HCT116 (cell line): ENCODE measurements around the gene ECE1. TPM values are rescaled to one million over a fixed set of nuclear protein-coding genes. Genes with fewer than 3 reads are reported as not detected.

Source experiments
- ATAC-seq: fragments of 200-7000 bp; cut with Tn5 transposase; 2 replicates; pipeline ENCODE4 v1.9.1; 2020; ENCODE audit warnings: mild to moderate bottlenecking, moderate library complexity
- BruUV-seq: library from RNA; stranded (reverse); fragments of 400-500 nt; replicated peaks from 2 replicates; lab custom pipeline; 2021; lab: Mats Ljungman, UMichigan
- CTCF ChIA-PET: fragments of 300-600 bp; sonication (Branson Sonifier 250); formaldehyde crosslinking; loops from one replicate; lab custom pipeline; 2021; ENCODE audit warnings: antibody characterized with exemption; lab: Charles Lee
- POLR2A ChIA-PET: fragments of 300-600, 350-600 bp; sonication (Branson Sonifier 250); formaldehyde crosslinking; loops from one replicate; lab custom pipeline; 2021; ENCODE audit warnings: antibody characterized with exemption; lab: Charles Lee
- RAD21 ChIA-PET, 2 experiments: fragments of 300-600 bp; sonication (Branson Sonifier 250); formaldehyde crosslinking; loops; one replicate each; lab custom pipeline; 2023; ENCODE audit warnings: low total read pairs in 2 of 2; ENCODE audit not compliant: uncharacterized antibody in 2 of 2, unreplicated experiment in 2 of 2, low non-redundant PET in 1 of 2; lab: Charles Lee
- DNase-seq: peaks from one replicate; pipeline ENCODE4 v3.0.0-alpha.2; 2010; ENCODE audit warnings: low read depth, low spot score
- H2AFZ ChIP-seq: fragments of 200-600 bp; shearing (Covaris generic), sonication (generic); 2 replicates; pipeline ENCODE4 v1.6.1; 2017; ENCODE audit warnings: low read depth, mixed run types, mixed read lengths, antibody characterized with exemption, low read length; ENCODE audit not compliant: poor library complexity, severe bottlenecking
- H3K27ac ChIP-seq: 2 replicates; pipeline ENCODE4 v1.5.1; 2012; ENCODE audit warnings: low read depth, low read length
- H3K27me3 ChIP-seq: fragments of 200-600 bp; sonication (generic); 2 replicates; pipeline ENCODE4 v1.6.1; 2016; ENCODE audit warnings: mixed run types, low read length, mixed read lengths; ENCODE audit not compliant: insufficient read depth
- H3K36me3 ChIP-seq, 2 experiments: fragments of 200-500 bp in 1 of 2; fragments of 200-600 bp in 1 of 2; sonication (Bioruptor generic) in 1 of 2; sonication (generic) in 1 of 2; 2 replicates each; pipeline versions ENCODE4 v1.5.1 to v1.6.1; 2014 to 2016; ENCODE audit warnings: low read length in 2 of 2, inconsistent platforms in 1 of 2, mixed read lengths in 1 of 2, mixed run types in 1 of 2; ENCODE audit not compliant: insufficient read depth in 2 of 2, control insufficient read depth in 1 of 2
- H3K4me1 ChIP-seq, 2 experiments: fragments of 200-600 bp in 1 of 2; sonication (generic) in 1 of 2; 2 replicates each; pipeline versions ENCODE4 v1.5.1 to v1.6.1; 2012 to 2017; ENCODE audit warnings: low read length in 2 of 2, inconsistent platforms in 1 of 2, mild to moderate bottlenecking in 1 of 2, mixed read lengths in 1 of 2, mixed run types in 1 of 2, moderate library complexity in 1 of 2; ENCODE audit not compliant: insufficient read depth in 2 of 2, control insufficient read depth in 1 of 2
- H3K4me2 ChIP-seq: fragments of 200-600 bp; sonication (generic); 2 replicates; pipeline ENCODE4 v1.6.1; 2017; ENCODE audit warnings: mixed run types, low read length, mixed read lengths
- H3K4me3 ChIP-seq, 2 experiments: fragments of 200-600 bp in 1 of 2; sonication (generic) in 1 of 2; replicated peaks in 1 of 2; 2 replicates each; pipeline ENCODE4 v1.5.1; 2011 to 2016; ENCODE audit warnings: low read length in 2 of 2, control low read depth in 1 of 2, low read depth in 1 of 2, mild to moderate bottlenecking in 1 of 2, mixed read lengths in 1 of 2, mixed run types in 1 of 2
- H3K79me2 ChIP-seq: fragments of 200-600 bp; sonication (generic); 2 replicates; pipeline ENCODE4 v1.6.1; 2017; ENCODE audit warnings: mild to moderate bottlenecking, mixed run types, low read length, moderate library complexity, mixed read lengths; ENCODE audit not compliant: insufficient read depth
- H3K9ac ChIP-seq: fragments of 200-600 bp; sonication (generic); 2 replicates; pipeline ENCODE4 v1.6.1; 2016; ENCODE audit warnings: low read length, mixed read lengths
- H3K9me2 ChIP-seq: fragments of 200-600 bp; sonication (generic), shearing (Covaris generic); 2 replicates; pipeline ENCODE4 v1.6.1; 2017; ENCODE audit warnings: mixed run types, mild to moderate bottlenecking, moderate library complexity; ENCODE audit not compliant: insufficient read depth
- H3K9me3 ChIP-seq, 2 experiments: fragments of 200-500 bp in 1 of 2; fragments of 200-600 bp in 1 of 2; sonication (Bioruptor generic) in 1 of 2; sonication (generic) in 1 of 2; 2 replicates each; pipeline ENCODE4 v1.6.1; 2014 to 2017; ENCODE audit warnings: low read length in 2 of 2, mixed read lengths in 2 of 2, inconsistent platforms in 1 of 2, low read depth in 1 of 2, mild to moderate bottlenecking in 1 of 2, mixed run types in 1 of 2, moderate library complexity in 1 of 2; ENCODE audit not compliant: control insufficient read depth in 1 of 2, insufficient read depth in 1 of 2
- H4K20me1 ChIP-seq: fragments of 200-600 bp; sonication (generic), shearing (Covaris generic); 2 replicates; pipeline ENCODE4 v1.6.1; 2017; ENCODE audit warnings: mixed run types, mild to moderate bottlenecking, moderate library complexity; ENCODE audit not compliant: insufficient read depth
- CBX3 ChIP-seq: IDR thresholded peaks from 2 replicates; pipeline ENCODE4 v1.6.1; 2012; ENCODE audit warnings: low read depth
- CEBPB ChIP-seq: IDR thresholded peaks from 2 replicates; pipeline ENCODE4 v1.6.1; 2012; ENCODE audit warnings: low read depth
- ELF1 ChIP-seq: IDR thresholded peaks from 2 replicates; pipeline ENCODE4 v1.6.1; 2012; ENCODE audit warnings: low read depth, borderline replicate concordance
- FOSL1 ChIP-seq: IDR thresholded peaks from 2 replicates; pipeline ENCODE4 v1.6.1; 2012; ENCODE audit warnings: low read depth
- POLR2A ChIP-seq: IDR thresholded peaks from 2 replicates; pipeline ENCODE4 v1.7.0; 2011; ENCODE audit warnings: borderline replicate concordance; ENCODE audit not compliant: insufficient read depth, insufficient read length; ENCODE audit errors: extremely low read depth
- SIN3A ChIP-seq: IDR thresholded peaks from 2 replicates; pipeline ENCODE4 v1.6.1; 2012; ENCODE audit warnings: low read depth
- SP1 ChIP-seq: IDR thresholded peaks from 2 replicates; pipeline ENCODE4 v1.6.1; 2012; ENCODE audit warnings: low read depth
- SRF ChIP-seq: IDR thresholded peaks from 2 replicates; pipeline ENCODE4 v1.6.1; 2012; ENCODE audit warnings: low read depth
- ZFX ChIP-seq: fragments of 450-650 bp; IDR thresholded peaks from 2 replicates; pipeline ENCODE4 v1.6.1; 2017
- ZNF274 ChIP-seq: fragments of 200-500 bp; sonication (Bioruptor generic); IDR thresholded peaks from 2 replicates; pipeline ENCODE4 v1.6.1; 2014; ENCODE audit warnings: mild to moderate bottlenecking, low read depth, low read length, inconsistent platforms
- intact Hi-C: fragments of 100-400 bp; cut with micrococcal nuclease; formaldehyde crosslinking; loops from 2 replicates; pipeline ENCODE4 v1.10.0; 2022
- total RNA-seq: library from RNA; stranded (reverse); gene quantifications from one replicate; pipeline ENCODE4 v1.2.1, GENCODE V29; 2021; ENCODE audit not compliant: unreplicated experiment
- TF ChIP-seq, protein P1 (sequence below): IDR thresholded peaks from 2 replicates; pipeline ENCODE4 v1.6.1; 2012
- TF ChIP-seq, protein P2 (sequence below), 3 experiments: fragments of 200-600 bp in 1 of 3; sonication (generic) in 1 of 3; IDR thresholded peaks in 2 of 3; conservative IDR thresholded peaks in 1 of 3; 2 replicates each; pipeline ENCODE4 v1.5.1; 2012 to 2017; ENCODE audit warnings: low read depth in 2 of 3, low read length in 2 of 3, antibody characterized with exemption in 1 of 3, borderline replicate concordance in 1 of 3, control low read depth in 1 of 3, mild to moderate bottlenecking in 1 of 3, mixed read lengths in 1 of 3, mixed run types in 1 of 3, moderate library complexity in 1 of 3; ENCODE audit not compliant: insufficient read depth in 1 of 3
- TF ChIP-seq, protein P3 (sequence below): IDR thresholded peaks from 2 replicates; pipeline ENCODE4 v1.6.1; 2012; ENCODE audit warnings: low read depth
- TF ChIP-seq, protein P4 (sequence below): IDR thresholded peaks from 2 replicates; pipeline ENCODE4 v1.6.1; 2012

ECE1 gene
- total RNA-seq, 1 experiment from 2014 or later = 66.8 TPM

DNA sequence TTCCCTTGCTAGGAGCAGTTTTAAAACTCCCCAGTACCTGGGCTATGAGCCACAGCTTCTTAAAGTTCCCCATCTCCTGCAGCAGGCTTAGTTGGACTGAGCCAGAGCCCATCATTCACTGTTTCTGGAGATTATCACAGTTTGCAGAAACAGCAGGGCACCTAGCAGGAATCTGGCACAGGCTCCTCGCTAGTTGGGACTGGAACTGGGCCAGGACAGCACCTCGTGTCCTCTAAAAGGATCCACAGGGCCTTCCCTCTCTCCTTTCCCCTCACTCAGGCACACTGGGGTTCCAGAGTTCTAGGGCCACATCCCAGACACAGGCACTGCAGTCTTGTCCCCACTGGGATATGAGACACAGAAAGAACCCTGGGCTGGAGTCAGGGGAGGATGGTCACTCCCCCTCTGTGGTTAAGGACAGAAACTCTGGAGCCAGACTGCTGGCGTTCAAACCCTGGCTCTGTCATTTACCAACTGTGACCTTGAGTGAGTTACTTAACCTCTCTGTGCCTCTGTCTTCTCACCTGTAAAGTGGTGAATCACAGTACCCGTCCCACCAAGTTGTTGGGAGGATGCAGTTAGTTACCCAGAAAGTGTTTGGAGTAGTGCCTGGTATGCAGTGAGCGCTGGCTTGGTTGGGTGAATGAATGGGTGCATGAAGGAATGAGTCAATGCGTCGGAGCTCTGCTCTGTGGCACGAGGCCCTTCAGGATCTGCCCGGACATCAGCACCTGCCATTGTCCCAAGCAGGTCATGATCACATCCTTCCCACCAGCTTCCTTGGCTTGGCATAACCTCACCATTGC lies 18.8 kb upstream of the ECE1 start:
- no peak overlapping the region for H3K4me3 ChIP-seq
- peaks cover 24 to 48% of the 10 kb centered on the region in 2 experiments; a peak in 3 of 4 replicates for H3K4me1 ChIP-seq
- no peaks in the 10 kb centered on the region for H3K27me3 ChIP-seq
- RAD21 ChIA-PET = interaction anchor here in 1 of 2 experiments (0.8 kb wide), 1 partner anchor 14 kb away, joined by 3 read pairs; no protein-coding TSS in a partner anchor
- no peak for DNase-seq
- peak overlapping the region; percentile 2; the same call in 1 of the 2 replicates for H3K4me2 ChIP-seq
- intact Hi-C loops = no loop called here
- TF ChIP-seq ZFX = no peak
- TF ChIP-seq, all 23 proteins: peak for 0
- H3K9me3 ChIP-seq = no peaks in the 10 kb centered on the region
- ChIA-PET POLR2A (no interaction called here), CTCF (interaction anchor here (0.9 to 1.0 kb wide), 2 partner anchors 15 to 39 kb away, joined by 3 read pairs; no protein-coding TSS in a partner anchor)
- H4K20me1 ChIP-seq = no peaks in the 10 kb centered on the region
- H3K79me2 ChIP-seq = peaks cover 29% of the 10 kb centered on the region
- H3K36me3 ChIP-seq = no peaks in the 10 kb centered on the region
- 0 out of 2 replicates have a peak overlapping the region, but pooled peaks have one; percentile 31 for H3K27ac ChIP-seq
- no peak overlapping the region for H3K9ac ChIP-seq
- H3K9me2 ChIP-seq = no peaks in the 10 kb centered on the region
- ATAC-seq = no peak
- H2AFZ ChIP-seq = no peak overlapping the region
- BruUV-seq = no TSS peak

DNA sequence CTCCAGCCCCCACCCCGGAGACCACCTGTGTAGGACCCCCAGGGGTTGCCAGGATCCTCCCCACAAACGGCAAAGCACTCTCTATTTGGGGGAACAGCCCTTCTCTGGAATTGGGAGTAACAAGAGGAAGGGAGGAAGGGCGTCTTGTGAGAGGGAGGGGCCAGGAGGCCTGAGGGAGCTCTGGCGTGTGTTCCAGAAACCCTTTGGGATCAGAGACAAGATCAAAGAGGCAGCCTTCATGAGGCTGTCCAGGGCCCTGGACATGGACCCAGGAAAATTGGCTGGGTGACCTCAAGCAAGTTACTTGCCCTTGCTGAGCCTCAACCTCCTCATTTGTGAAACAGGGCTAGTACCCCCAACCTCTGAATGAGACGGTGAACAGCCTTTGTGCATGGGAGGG lies 18.1 kb upstream of the ECE1 start:
- Histone ChIP-seq H3K4me1 (peaks cover 27 to 50% of the 10 kb centered on the region in 2 experiments; a peak in 3 of 4 replicates), H3K79me2 (peaks cover 24% of the 10 kb centered on the region; the same call in 1 of the 2 replicates), H3K27me3 (no peaks in the 10 kb centered on the region), H3K4me3 (no peak overlapping the region), H3K9ac (no peak overlapping the region), H3K9me3 (no peaks in the 10 kb centered on the region), H3K27ac (no peak overlapping the region), H3K36me3 (no peaks in the 10 kb centered on the region), H3K4me2 (no peak overlapping the region), H2AFZ (no peak overlapping the region), H4K20me1 (no peaks in the 10 kb centered on the region), H3K9me2 (no peaks in the 10 kb centered on the region)
- ATAC-seq (no peak), DNase-seq (no peak)
- POLR2A ChIA-PET = no interaction called here
- BruUV-seq = no TSS peak
- intact Hi-C loops = no loop called here
- RAD21 ChIA-PET = no interaction called here
- CTCF ChIA-PET = interaction anchor here (1.0 kb wide), 1 partner anchor 52 kb away, joined by 3 read pairs; no protein-coding TSS in a partner anchor
- TF ChIP-seq, protein P1, sequence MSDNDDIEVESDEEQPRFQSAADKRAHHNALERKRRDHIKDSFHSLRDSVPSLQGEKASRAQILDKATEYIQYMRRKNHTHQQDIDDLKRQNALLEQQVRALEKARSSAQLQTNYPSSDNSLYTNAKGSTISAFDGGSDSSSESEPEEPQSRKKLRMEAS = no peak
- TF ChIP-seq, protein P2, sequence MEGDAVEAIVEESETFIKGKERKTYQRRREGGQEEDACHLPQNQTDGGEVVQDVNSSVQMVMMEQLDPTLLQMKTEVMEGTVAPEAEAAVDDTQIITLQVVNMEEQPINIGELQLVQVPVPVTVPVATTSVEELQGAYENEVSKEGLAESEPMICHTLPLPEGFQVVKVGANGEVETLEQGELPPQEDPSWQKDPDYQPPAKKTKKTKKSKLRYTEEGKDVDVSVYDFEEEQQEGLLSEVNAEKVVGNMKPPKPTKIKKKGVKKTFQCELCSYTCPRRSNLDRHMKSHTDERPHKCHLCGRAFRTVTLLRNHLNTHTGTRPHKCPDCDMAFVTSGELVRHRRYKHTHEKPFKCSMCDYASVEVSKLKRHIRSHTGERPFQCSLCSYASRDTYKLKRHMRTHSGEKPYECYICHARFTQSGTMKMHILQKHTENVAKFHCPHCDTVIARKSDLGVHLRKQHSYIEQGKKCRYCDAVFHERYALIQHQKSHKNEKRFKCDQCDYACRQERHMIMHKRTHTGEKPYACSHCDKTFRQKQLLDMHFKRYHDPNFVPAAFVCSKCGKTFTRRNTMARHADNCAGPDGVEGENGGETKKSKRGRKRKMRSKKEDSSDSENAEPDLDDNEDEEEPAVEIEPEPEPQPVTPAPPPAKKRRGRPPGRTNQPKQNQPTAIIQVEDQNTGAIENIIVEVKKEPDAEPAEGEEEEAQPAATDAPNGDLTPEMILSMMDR (IDR thresholded peaks at IDR 0.05 in 2 of 3, conservative IDR thresholded peaks at IDR 0.05 in 1 of 3; ENCODE audit: borderline replicate concordance in 1 of 3, insufficient read depth in 1 of 3, low read depth in 2 of 3, low read length in 2 of 3) = no peak
- TF ChIP-seq FOSL1 = no peak
- no peak for TF ChIP-seq SRF
- TF ChIP-seq POLR2A = no peak
- no peak for TF ChIP-seq SIN3A
- no peak for TF ChIP-seq SP1
- TF ChIP-seq, protein P3, sequence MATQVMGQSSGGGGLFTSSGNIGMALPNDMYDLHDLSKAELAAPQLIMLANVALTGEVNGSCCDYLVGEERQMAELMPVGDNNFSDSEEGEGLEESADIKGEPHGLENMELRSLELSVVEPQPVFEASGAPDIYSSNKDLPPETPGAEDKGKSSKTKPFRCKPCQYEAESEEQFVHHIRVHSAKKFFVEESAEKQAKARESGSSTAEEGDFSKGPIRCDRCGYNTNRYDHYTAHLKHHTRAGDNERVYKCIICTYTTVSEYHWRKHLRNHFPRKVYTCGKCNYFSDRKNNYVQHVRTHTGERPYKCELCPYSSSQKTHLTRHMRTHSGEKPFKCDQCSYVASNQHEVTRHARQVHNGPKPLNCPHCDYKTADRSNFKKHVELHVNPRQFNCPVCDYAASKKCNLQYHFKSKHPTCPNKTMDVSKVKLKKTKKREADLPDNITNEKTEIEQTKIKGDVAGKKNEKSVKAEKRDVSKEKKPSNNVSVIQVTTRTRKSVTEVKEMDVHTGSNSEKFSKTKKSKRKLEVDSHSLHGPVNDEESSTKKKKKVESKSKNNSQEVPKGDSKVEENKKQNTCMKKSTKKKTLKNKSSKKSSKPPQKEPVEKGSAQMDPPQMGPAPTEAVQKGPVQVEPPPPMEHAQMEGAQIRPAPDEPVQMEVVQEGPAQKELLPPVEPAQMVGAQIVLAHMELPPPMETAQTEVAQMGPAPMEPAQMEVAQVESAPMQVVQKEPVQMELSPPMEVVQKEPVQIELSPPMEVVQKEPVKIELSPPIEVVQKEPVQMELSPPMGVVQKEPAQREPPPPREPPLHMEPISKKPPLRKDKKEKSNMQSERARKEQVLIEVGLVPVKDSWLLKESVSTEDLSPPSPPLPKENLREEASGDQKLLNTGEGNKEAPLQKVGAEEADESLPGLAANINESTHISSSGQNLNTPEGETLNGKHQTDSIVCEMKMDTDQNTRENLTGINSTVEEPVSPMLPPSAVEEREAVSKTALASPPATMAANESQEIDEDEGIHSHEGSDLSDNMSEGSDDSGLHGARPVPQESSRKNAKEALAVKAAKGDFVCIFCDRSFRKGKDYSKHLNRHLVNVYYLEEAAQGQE = no peak
- TF ChIP-seq, protein P4, sequence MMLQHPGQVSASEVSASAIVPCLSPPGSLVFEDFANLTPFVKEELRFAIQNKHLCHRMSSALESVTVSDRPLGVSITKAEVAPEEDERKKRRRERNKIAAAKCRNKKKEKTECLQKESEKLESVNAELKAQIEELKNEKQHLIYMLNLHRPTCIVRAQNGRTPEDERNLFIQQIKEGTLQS = no peak
- no peak for TF ChIP-seq CBX3
- no peak for TF ChIP-seq ELF1
- no peak for TF ChIP-seq CEBPB
- TF ChIP-seq ZFX = no peak
- no peak for TF ChIP-seq ZNF274
